Vagina (tissue), 2 donors: ENCODE results near the gene STX7.

Source experiments
- POLR2A ChIP-seq, 2 donors: fragments of 450-650 bp; IDR thresholded peaks; one replicate each; pipeline ENCODE4 v1.6.1; 2017; ENCODE audit warnings: antibody characterized with exemption in 2 of 2, mild to moderate bottlenecking in 2 of 2, moderate library complexity in 2 of 2
- POLR2AphosphoS5 ChIP-seq, 2 donors: sonication (generic); formaldehyde crosslinking; IDR thresholded peaks; one replicate each; pipeline ENCODE4 v1.9.0; 2017; ENCODE audit warnings: antibody characterized with exemption in 2 of 2, mild to moderate bottlenecking in 2 of 2, low read depth in 1 of 2; ENCODE audit not compliant: insufficient read depth in 1 of 2
- TF ChIP-seq, protein P1 (sequence below), 3 experiments: fragments of 450-650 bp in 2 of 3; fragments of 200-600 bp in 1 of 3; sonication (generic) in 1 of 3; IDR thresholded peaks; one replicate each; pipeline ENCODE4 v1.5.1; 2017 to 2019; ENCODE audit warnings: antibody characterized with exemption in 3 of 3, mild to moderate bottlenecking in 2 of 3, moderate library complexity in 2 of 3

GRCh38 chr6:132446855-132447241 lies 66.1 kb downstream of the STX7 start:
- TF ChIP-seq, protein P1, sequence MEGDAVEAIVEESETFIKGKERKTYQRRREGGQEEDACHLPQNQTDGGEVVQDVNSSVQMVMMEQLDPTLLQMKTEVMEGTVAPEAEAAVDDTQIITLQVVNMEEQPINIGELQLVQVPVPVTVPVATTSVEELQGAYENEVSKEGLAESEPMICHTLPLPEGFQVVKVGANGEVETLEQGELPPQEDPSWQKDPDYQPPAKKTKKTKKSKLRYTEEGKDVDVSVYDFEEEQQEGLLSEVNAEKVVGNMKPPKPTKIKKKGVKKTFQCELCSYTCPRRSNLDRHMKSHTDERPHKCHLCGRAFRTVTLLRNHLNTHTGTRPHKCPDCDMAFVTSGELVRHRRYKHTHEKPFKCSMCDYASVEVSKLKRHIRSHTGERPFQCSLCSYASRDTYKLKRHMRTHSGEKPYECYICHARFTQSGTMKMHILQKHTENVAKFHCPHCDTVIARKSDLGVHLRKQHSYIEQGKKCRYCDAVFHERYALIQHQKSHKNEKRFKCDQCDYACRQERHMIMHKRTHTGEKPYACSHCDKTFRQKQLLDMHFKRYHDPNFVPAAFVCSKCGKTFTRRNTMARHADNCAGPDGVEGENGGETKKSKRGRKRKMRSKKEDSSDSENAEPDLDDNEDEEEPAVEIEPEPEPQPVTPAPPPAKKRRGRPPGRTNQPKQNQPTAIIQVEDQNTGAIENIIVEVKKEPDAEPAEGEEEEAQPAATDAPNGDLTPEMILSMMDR (IDR thresholded peaks at IDR 0.05): no peak
- TF ChIP-seq POLR2A (IDR thresholded peaks at IDR 0.05) (no peak), POLR2AphosphoS5 (IDR thresholded peaks at IDR 0.05; ENCODE audit: insufficient read depth in 1 of 2, low read depth in 1 of 2) (no peak)
